HepG2 (cell line): Measurements from ENCODE around the gene CKB. TPM values are rescaled to one million over a fixed set of nuclear protein-coding genes. Genes with fewer than 3 reads are reported as not detected.
A peak's percentile ranks its signal among the peaks of the same experiment; 100 is the strongest.
"Not testable (repeated sequence)": the region's sequence is repeated elsewhere in the genome, so short reads cannot be mapped to it uniquely, and the experiment has no call there.

Source experiments
- HDAC1 ChIP-seq: sonication (generic); formaldehyde crosslinking; IDR thresholded peaks from 2 replicates; pipeline ENCODE4 v1.5.1; 2020; ENCODE audit warnings: mild to moderate bottlenecking, missing genetic modification reagents
- HNF4A ChIP-seq: sonication (generic); formaldehyde crosslinking; IDR thresholded peaks from 2 replicates; pipeline ENCODE4 v1.4.0; 2020; ENCODE audit warnings: missing genetic modification reagents
- KDM2A ChIP-seq: sonication (generic); formaldehyde crosslinking; IDR thresholded peaks from 2 replicates; pipeline ENCODE4 v1.4.0; 2020; ENCODE audit warnings: low read depth, missing genetic modification reagents, borderline replicate concordance
- MAZ ChIP-seq, 2 experiments: sonication (generic) in 1 of 2; formaldehyde crosslinking in 1 of 2; IDR thresholded peaks; 2 replicates each; pipeline versions ENCODE4 v1.5.0 to v1.6.1; 2012 to 2020; ENCODE audit warnings: low read depth in 2 of 2, mild to moderate bottlenecking in 2 of 2, borderline replicate concordance in 1 of 2, improper control_type of control experiment in 1 of 2, low read length in 1 of 2, missing genetic modification reagents in 1 of 2, moderate library complexity in 1 of 2
- MED8 ChIP-seq: sonication (generic); formaldehyde crosslinking; IDR thresholded peaks from 2 replicates; pipeline ENCODE4 v1.8.1; 2023; ENCODE audit warnings: mild to moderate bottlenecking, missing genetic modification reagents; ENCODE audit not compliant: insufficient replicate concordance
- MYC ChIP-seq: sonication (generic); formaldehyde crosslinking; IDR thresholded peaks from 2 replicates; pipeline ENCODE4 v1.9.0; 2021; ENCODE audit warnings: missing genetic modification reagents, borderline replicate concordance
- PHF8 ChIP-seq: sonication (generic); formaldehyde crosslinking; IDR thresholded peaks from 2 replicates; pipeline ENCODE4 v1.5.0; 2020; ENCODE audit warnings: missing genetic modification reagents
- SIX1 ChIP-seq: sonication (generic); formaldehyde crosslinking; IDR thresholded peaks from 2 replicates; pipeline ENCODE4 v1.4.0; 2020; ENCODE audit warnings: missing genetic modification reagents, borderline replicate concordance
- SP5 ChIP-seq: IDR thresholded peaks from 2 replicates; pipeline ENCODE4 v1.6.1; 2016; ENCODE audit warnings: low read depth, borderline replicate concordance
- TARDBP ChIP-seq: sonication (generic); formaldehyde crosslinking; IDR thresholded peaks from 2 replicates; pipeline ENCODE4 v1.8.0; 2022; ENCODE audit warnings: mild to moderate bottlenecking, missing genetic modification reagents
- ZGPAT ChIP-seq: IDR thresholded peaks from 2 replicates; pipeline ENCODE4 v1.6.1; 2016; ENCODE audit warnings: mild to moderate bottlenecking
- ZNF18 ChIP-seq: sonication (generic); formaldehyde crosslinking; IDR thresholded peaks from 2 replicates; pipeline ENCODE4 v1.8.0; 2022; ENCODE audit warnings: mild to moderate bottlenecking, missing genetic modification reagents; ENCODE audit not compliant: insufficient replicate concordance
- ZNF264 ChIP-seq: sonication (generic); formaldehyde crosslinking; IDR thresholded peaks from 2 replicates; pipeline ENCODE4 v1.4.0; 2020; ENCODE audit warnings: missing genetic modification reagents
- ZNF30 ChIP-seq: sonication (generic); formaldehyde crosslinking; IDR thresholded peaks from 2 replicates; pipeline ENCODE4 v1.5.0; 2020; ENCODE audit warnings: mild to moderate bottlenecking, missing genetic modification reagents
- ZNF414 ChIP-seq: sonication (generic); formaldehyde crosslinking; IDR thresholded peaks from 2 replicates; pipeline ENCODE4 v1.5.0; 2020; ENCODE audit warnings: missing genetic modification reagents
- ZNF430 ChIP-seq: sonication (generic); formaldehyde crosslinking; IDR thresholded peaks from 2 replicates; pipeline ENCODE4 v1.9.0; 2021; ENCODE audit warnings: mild to moderate bottlenecking, missing genetic modification reagents
- ZNF574 ChIP-seq: sonication (generic); formaldehyde crosslinking; IDR thresholded peaks from 2 replicates; pipeline ENCODE4 v1.4.0; 2020; ENCODE audit warnings: missing genetic modification reagents
- ZNF792 ChIP-seq: IDR thresholded peaks from 2 replicates; pipeline ENCODE4 v1.6.1; 2016
- polyA plus RNA-seq, 8 experiments: library from polyadenylated mRNA; depleted of rRNA in 3 of 8; stranded (reverse) in 7 of 8; unstranded in 1 of 8; fragments of >200 nt; fragmentation: Illumina TruSeq in 4 of 8; extraction: Trizol in 4 of 8; gene quantifications; 2 replicates each; pipeline versions ENCODE4 v1.2.1 to v1.2.3, GENCODE V29; 2011 to 2016; ENCODE audit warnings: low read depth in 4 of 8, missing spikeins in 1 of 8, mixed read lengths in 1 of 8; ENCODE audit not compliant: insufficient read depth in 1 of 8
- total RNA-seq, 5 experiments: library from RNA; depleted of rRNA; stranded (reverse); fragments of >200 nt; fragmentation: Illumina TruSeq; extraction: Trizol; gene quantifications; 2 replicates each; pipeline ENCODE4 v1.2.3, GENCODE V29; 2016; ENCODE audit warnings: low read depth in 1 of 5
- TF ChIP-seq, protein P1 (sequence below): sonication (generic); formaldehyde crosslinking; IDR thresholded peaks from 2 replicates; pipeline ENCODE4 v1.5.1; 2020; ENCODE audit warnings: mild to moderate bottlenecking, moderate library complexity, missing genetic modification reagents

The CKB gene
- total and polyA plus RNA-seq, 2 of the 13 experiments (the other 11 are each of a cell fraction or from before 2014, with no cell fraction given) = 82.3 to 217 TPM

GRCh38 chr14:103525430-103526246 is 3.0 kb upstream of the CKB start (continued):
- TF ChIP-seq ZGPAT = peak; percentile 43; the same call in 1 of the 2 replicates
- TF ChIP-seq HDAC1 (CRISPR knock-in tag) = 0 out of 2 replicates have a peak, but pooled peaks have one; percentile 18
- TF ChIP-seq ZNF574 = peak; percentile 19; the same call in 1 of the 2 replicates
- TF ChIP-seq ZNF414 = 0 out of 2 replicates have a peak, but pooled peaks have one; percentile 21
- peak; percentile 88 for TF ChIP-seq MYC
- TF ChIP-seq MED8 (CRISPR knock-in tag) = peak; percentile 55
- TF ChIP-seq HNF4A (CRISPR knock-in tag) = 0 out of 2 replicates have a peak, but pooled peaks have one; percentile 6
- peak; percentile 43; the same call in 1 of the 2 replicates for TF ChIP-seq KDM2A (CRISPR knock-in tag)
- TF ChIP-seq ZNF792 (CRISPR knock-in tag) = peak; percentile 25; the same call in 1 of the 2 replicates
- TF ChIP-seq PHF8 (CRISPR knock-in tag) = peak; percentile 56; the same call in 1 of the 2 replicates
- TF ChIP-seq TARDBP (CRISPR knock-in tag) = peak; percentile 77; the same call in 1 of the 2 replicates
- TF ChIP-seq ZNF430 (CRISPR knock-in tag) = peak; percentile 11; the same call in 1 of the 2 replicates
- TF ChIP-seq ZNF264 = 0 out of 2 replicates have a peak, but pooled peaks have one; percentile 26
- peak; percentile 61; the same call in 1 of the 2 replicates for TF ChIP-seq SIX1 (CRISPR knock-in tag)
- peak; percentile 21; the same call in 1 of the 2 replicates for TF ChIP-seq SP5
- peak; percentile 35 for TF ChIP-seq ZNF18 (CRISPR knock-in tag)
- 0 out of 2 replicates have a peak, but pooled peaks have one; percentile 58 for TF ChIP-seq ZNF30 (CRISPR knock-in tag)
- not testable (repeated sequence) for TF ChIP-seq MAZ (IDR thresholded peaks at IDR 0.05; ENCODE audit: borderline replicate concordance, low read depth, low read length)
- TF ChIP-seq MAZ (CRISPR knock-in tag; IDR thresholded peaks at IDR 0.05; ENCODE audit: low read depth) = peak; percentile 58
- TF ChIP-seq, protein P1, sequence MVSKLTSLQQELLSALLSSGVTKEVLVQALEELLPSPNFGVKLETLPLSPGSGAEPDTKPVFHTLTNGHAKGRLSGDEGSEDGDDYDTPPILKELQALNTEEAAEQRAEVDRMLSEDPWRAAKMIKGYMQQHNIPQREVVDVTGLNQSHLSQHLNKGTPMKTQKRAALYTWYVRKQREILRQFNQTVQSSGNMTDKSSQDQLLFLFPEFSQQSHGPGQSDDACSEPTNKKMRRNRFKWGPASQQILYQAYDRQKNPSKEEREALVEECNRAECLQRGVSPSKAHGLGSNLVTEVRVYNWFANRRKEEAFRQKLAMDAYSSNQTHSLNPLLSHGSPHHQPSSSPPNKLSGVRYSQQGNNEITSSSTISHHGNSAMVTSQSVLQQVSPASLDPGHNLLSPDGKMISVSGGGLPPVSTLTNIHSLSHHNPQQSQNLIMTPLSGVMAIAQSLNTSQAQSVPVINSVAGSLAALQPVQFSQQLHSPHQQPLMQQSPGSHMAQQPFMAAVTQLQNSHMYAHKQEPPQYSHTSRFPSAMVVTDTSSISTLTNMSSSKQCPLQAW (CRISPR knock-in tag) = peak; percentile 67; the same call in 1 of the 2 replicates
